ENCODE data around the gene SNX5.

- TF ChIP-seq EZH2 (IDR thresholded peaks at IDR 0.05; ENCODE audit: borderline replicate concordance, low read depth, low read length, severe bottlenecking), result no peak
- TF ChIP-seq, protein P1, sequence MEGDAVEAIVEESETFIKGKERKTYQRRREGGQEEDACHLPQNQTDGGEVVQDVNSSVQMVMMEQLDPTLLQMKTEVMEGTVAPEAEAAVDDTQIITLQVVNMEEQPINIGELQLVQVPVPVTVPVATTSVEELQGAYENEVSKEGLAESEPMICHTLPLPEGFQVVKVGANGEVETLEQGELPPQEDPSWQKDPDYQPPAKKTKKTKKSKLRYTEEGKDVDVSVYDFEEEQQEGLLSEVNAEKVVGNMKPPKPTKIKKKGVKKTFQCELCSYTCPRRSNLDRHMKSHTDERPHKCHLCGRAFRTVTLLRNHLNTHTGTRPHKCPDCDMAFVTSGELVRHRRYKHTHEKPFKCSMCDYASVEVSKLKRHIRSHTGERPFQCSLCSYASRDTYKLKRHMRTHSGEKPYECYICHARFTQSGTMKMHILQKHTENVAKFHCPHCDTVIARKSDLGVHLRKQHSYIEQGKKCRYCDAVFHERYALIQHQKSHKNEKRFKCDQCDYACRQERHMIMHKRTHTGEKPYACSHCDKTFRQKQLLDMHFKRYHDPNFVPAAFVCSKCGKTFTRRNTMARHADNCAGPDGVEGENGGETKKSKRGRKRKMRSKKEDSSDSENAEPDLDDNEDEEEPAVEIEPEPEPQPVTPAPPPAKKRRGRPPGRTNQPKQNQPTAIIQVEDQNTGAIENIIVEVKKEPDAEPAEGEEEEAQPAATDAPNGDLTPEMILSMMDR (IDR thresholded peaks at IDR 0.05; ENCODE audit: borderline replicate concordance, extremely low read depth, low read length, poor library complexity, severe bottlenecking), result no peak
These were observed 57.7 kb downstream of the SNX5 start for GRCh38 chr20:17910828-17911294.

Measured in DND-41 (cell line).